HT1080 (cell line): ENCODE results near the gene POLDIP2. TPM values are rescaled to one million over a fixed set of nuclear protein-coding genes. Genes with fewer than 3 reads are reported as not detected.

Source experiments
- DNase-seq: peaks from one replicate; pipeline ENCODE4 v3.0.0-alpha.2; 2015; ENCODE audit warnings: low read depth
- polyA plus RNA-seq, 2 experiments: library from polyadenylated mRNA; depleted of rRNA; stranded (reverse); fragments of >200 nt; gene quantifications; 2 replicates each; pipeline ENCODE4 v1.2.3, GENCODE V29; 2015
- total RNA-seq: library from RNA; depleted of rRNA; stranded (reverse); fragments of >200 nt; shearing (Covaris generic); gene quantifications from 2 replicates; pipeline ENCODE4 v1.2.3, GENCODE V29; 2014; rRNA removed

The POLDIP2 gene, protein sequence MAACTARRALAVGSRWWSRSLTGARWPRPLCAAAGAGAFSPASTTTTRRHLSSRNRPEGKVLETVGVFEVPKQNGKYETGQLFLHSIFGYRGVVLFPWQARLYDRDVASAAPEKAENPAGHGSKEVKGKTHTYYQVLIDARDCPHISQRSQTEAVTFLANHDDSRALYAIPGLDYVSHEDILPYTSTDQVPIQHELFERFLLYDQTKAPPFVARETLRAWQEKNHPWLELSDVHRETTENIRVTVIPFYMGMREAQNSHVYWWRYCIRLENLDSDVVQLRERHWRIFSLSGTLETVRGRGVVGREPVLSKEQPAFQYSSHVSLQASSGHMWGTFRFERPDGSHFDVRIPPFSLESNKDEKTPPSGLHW
- 173 and 192 TPM in 2 replicates for total RNA-seq
- polyA plus RNA-seq (2015; cell fraction: cytosol; rRNA removed) = 128 and 137 TPM in 2 replicates
- 73.1 and 73.9 TPM in 2 replicates for polyA plus RNA-seq (2015; cell fraction: nucleus; rRNA removed)

DNA sequence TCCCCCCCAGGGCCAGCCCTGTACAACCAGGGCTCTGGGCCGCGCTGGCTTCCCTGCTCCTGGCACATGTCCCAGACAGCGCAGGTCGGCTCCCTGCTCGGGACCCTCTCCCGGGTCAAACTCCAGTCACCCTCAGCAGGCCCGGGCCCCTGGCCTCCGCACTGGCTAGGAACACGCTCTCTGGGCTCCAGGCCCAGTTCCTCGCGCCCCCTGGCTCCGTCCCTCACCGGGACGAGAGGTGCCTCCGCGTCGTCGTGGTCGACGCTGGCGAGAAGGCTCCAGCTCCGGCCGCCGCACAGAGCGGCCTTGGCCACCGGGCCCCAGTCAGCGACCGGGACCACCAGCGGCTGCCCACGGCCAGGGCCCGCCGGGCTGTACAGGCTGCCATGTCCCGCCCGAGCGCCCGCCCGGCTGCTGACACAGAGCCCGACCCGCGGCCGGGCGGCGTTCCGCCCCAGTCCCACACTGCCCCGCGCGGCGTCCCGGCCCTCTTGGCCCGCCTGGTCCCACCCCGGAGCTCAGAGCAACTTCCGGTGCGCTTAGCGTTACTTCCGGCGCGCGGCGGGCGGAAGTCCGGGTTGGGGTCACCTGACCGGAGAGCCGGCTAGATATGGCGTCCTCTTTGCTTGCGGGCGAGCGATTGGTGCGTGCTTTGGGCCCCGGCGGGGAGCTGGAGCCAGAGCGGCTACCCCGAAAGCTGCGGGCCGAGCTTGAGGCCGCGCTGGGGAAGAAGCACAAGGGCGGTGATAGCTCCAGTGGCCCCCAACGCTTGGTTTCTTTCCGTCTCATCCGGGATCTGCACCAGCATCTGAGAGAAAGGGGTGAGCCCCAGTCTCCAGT lies at the start of gene POLDIP2:
TSS of gene POLDIP2 (minus strand) at position 467 of the 840 bp plus-strand sequence. CDS start at position 388, 79 bp downstream.
- DNase-seq = peak; percentile 92

DNA sequence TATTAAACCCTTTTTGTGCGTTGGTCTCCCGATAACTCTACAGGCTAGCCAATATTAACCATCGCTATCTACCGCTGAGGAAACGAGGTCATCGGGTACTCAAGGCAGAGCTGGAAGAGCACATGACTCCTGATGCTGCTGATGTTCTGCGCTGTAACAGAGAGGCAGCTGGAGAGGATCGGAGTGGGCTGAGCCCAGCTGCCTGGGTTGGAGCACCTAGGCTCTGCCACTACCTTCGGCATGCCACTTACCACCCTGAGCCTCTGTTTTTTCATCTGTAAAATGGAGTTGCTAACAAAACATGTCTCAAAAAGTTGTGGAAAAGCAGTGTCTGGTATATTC lies 49.1 kb upstream of the POLDIP2 start:
- no peak for DNase-seq

DNA sequence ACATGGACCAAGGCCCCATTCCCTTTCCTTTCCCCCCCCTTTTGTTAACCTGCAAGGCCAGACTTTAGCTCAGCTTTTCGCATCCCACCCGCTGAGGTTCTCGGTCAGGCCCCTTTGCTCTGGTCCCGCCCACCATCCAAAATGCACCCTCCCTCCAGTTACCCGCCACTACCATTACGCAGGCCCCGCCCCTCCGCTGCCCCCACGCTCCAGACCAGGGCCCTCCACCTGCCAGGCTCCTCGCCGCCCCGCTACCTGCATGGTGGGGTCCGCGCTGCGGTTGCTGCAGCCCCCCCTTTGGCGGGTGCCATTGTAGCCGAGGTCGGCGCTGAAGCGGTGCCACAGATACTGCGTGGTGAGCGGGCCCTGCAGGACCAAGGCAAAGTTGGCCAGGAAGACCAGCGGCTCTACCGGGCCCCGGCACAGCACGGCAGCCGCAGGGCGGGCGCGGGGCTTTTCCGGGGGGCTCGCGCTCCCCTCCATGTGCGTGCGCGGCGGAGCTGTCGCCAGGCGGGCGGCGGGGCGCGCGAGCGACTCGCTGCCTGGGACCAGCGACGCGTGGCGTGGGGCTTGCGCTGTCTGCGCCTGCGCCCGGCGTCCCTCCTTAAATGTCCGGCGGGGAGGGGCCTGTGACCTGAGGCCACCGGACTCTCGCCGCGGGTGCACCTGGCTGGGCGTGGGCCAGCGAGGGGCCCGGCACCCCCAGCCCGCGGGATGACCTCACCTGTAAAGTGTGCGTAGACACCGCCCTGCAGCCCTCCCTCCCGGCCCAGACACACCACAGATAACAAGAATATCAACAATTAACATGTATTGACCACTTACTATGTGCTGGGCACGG lies 48.5 kb upstream of the POLDIP2 start, which contains the start of gene SLC46A1:
TSS of gene SLC46A1 (minus strand) at position 581 of the 841 bp plus-strand sequence. CDS start at position 483, 98 bp downstream.
- DNase-seq = no peak

DNA sequence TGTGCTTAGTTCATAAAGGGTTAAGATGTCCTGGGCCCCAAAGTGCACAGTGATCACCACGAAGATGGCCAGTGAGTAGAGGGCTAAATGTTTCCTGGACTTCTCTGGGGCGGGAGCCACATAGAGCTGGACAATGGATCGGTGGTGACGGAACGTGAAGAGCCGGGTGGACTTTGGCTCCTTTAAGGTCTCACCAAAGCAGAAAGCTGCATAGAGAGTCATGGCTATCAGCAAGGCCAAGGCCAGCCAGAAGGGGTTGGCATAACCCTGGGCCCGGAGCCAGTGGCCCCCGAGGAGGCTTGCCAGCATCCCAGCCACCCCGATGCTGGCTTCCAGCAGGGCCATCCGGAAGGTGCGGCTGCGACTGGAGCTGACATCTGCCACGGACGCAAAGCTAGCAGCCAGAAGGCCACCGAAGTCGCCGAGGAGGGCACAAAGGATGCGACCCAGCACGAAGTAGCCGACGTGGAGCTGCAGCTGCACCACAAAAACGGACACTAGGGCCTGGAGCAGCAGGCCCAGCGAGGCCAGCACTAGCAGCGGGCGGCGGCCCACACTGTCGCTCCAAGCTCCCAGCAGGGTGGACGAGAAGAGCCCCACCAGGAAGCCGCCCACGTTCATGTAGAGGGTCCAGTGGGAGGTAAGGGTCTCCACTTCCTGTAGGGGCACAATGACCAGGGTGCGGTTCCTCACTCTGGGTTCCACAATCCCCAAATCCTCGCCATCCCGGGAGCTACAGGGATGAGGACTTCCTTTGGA lies 47.7 kb upstream of the POLDIP2 start:
- no peak for DNase-seq

DNA sequence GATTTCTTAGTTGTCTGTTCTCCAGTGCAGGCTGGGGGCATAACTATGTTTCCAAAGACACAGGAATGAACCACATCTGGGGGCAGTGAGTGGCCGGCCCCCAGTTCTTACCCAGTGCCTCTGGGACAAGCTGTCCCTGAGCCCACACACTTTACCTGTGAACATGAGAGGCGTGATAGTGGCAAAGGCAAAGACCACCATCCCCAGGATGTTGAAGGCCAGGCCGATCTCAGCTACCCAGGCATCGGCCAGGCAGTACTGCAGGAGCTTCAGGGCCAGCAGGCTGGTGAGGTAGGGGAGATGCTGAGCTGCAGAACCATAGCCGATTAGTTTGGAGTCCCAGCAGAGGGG lies 47.1 kb upstream of the POLDIP2 start:
- no peak for DNase-seq

DNA sequence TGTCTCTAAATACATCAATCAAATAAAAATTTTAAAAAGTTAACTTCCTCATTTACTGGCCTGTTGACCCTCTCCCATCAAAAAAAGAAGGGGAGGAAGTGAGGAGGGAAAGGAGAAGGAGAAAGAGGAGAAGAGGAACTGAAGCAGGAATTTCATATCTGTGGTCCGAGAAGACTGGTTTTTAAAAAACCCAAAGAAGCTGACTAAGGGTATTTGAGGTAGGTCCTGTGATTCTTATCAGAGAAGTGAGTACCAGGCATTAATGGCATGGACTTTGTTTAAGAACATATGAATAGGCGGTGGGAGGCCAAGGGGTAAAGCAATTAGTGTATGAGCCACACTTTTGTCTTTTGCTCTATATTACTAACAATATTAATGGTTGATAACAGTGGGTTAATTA lies 46.7 kb upstream of the POLDIP2 start:
- DNase-seq = no peak

DNA sequence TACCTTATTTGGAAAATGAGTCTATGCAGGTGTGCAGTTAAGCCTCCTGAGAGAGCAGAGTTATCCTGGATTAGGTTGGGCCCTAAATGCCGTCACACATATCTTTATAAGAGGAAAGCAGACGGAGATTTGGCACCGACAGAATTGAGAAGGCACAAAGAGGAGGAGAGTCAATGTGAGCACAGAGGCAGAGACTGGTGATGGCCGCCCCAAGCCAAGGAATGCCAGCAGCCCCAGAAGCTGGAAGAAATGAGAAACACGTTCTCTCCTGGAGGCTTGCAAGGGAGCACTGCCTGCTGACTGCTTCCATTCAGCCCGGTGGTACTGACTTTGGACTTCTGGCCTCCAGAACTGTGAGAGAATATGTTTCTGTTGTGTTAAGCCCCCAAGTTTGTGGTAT lies 45.5 kb upstream of the POLDIP2 start:
- no peak for DNase-seq

DNA sequence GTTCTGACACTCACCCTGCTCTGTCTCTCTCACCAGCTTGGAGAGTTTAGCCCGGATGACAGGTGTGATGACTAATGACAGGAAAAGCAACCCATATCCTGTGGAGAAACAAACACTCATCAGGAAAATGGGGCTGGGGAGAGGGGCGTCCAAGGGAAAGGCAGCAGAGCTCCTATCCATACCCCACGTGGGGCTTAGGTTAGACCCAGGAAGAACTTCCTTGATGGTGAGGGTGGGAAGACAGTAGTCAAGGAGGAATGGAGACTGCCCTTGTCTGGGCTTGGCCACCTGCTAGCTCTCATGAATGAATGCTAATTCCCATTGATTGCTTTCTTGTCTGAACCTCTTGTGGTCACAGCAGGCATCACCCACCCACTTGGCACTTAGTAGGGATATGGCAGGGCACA lies 44.9 kb upstream of the POLDIP2 start:
- DNase-seq = peak; percentile 21

DNA sequence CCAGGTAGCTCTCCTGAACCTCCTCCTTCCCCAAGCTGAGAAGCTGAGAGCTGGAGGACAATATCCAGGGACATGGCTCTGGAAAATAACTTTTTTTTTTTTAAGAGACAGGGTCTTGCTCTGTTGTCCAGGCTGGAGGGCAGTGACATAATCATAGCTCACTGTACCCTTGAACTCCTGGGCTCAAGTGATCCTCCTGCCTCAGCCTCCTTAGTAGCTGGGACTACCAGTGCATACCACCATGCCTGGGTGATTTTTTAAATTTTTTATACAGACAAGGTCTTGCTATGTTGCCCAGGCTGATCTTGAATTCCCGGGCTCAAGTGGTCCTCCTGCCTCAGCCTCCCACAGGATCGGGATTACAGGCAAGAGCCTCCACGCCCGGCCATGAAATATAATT lies 42.5 kb upstream of the POLDIP2 start:
- DNase-seq = no peak

DNA sequence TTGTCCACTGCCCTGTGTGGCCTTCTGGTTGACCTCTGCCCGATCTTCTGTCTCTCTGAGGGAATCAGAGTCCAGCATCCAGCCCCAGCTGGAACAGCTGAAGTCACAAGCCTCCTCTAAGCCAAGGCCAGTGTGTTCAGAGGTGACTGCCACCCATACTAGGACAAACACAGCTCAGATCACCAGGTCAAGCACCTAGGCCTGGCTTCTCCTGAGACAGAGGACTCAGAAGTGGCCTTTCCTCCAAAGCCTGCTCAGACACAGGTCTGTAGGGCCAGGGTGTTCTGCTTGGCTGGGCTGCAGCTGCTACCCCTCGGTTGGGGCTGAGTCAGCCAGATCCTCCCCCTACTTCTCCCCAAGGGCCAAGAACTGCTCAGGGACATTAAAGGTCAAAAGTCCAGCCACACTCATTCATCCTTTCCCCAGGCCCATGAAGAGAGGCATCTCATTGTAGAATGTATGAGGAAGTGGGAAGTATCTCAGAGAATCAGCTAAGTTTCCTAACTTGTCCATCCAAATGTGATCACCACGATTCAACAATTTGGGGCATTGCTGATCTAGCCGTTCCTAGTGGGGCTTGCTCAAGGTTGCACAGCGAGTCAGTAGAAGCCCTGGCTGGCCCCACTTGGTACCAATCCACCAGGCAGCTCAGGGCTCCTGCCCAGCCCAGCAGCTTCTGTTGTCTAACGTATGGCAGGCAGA lies 41.1 kb upstream of the POLDIP2 start:
- no peak for DNase-seq

DNA sequence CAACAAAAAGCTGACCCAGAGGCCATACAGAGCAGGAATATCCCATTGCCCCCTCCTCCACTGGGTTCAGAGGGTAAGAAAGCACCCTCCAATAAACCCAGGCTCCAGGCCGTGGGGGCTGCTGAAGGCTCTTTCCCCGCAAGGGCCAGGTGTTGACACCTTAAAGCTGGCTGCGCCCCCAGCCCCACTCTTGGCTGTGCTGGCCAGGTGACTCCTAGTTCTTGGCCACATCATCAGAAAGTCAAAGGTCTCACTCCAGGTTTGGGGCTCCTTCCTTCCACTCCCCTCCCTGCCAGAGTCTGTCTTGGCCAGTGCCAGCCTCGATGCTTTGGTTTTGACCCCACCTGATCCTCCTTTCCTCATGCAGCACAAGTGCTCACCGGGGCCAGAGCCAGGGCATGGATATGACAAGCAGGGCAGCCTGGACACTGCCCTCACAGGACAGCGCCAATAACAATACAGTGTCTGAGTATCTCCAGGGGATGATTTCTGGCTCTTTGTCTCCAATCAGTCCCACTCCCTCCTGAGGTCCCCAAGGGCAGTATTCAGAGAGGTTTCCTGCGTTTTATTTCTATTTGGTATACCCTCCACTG lies 40.5 kb upstream of the POLDIP2 start:
- no peak for DNase-seq

DNA sequence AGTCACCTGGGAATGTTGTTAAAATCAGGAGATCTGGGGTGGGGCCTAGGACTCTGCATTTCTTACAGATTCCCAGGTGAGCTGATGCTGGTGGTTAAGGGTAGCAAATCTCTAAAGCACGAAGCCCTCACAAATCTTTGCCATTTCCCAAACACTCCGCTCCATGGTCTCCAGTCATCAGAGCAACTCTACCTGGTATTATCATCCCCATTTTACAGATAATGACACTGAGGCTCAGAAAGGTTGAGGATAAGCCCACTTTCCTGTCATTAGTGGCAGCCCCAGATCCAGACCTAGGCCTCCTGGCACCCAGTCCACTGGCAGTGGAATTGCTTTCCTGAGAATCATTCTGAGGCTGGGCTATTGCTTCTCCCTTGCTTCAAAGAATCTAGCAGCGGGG lies 39.9 kb upstream of the POLDIP2 start:
- DNase-seq = no peak

DNA sequence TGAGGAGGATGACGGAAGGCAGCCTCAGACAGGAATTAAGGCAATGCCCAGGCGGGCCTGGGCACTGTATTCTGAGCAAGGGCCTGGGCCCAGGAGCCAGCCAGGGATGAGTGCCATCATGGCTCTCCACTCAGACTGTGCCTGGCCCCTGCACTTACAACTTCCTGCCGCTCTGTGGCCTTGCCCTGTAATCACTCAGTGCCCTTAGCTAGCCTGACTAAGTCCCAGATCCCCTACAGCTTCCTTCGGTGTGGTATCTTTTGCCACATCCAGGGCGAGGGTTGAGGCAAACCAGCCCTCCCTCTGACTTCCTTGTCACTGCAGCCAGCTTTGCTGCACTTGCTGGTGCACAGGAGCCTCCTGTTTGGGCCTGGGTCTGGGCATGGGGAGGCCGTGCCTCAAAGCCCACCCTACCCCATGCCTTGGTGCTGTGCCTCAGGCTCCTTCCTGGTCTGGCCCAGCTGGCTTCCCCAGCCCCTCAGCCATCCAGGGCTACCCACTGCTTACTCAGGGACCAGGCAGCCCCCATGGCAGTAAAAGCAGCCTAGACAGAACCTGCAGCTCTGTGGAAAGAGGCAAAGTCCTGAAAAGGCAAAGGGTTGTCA lies 39.4 kb upstream of the POLDIP2 start:
- no peak for DNase-seq

DNA sequence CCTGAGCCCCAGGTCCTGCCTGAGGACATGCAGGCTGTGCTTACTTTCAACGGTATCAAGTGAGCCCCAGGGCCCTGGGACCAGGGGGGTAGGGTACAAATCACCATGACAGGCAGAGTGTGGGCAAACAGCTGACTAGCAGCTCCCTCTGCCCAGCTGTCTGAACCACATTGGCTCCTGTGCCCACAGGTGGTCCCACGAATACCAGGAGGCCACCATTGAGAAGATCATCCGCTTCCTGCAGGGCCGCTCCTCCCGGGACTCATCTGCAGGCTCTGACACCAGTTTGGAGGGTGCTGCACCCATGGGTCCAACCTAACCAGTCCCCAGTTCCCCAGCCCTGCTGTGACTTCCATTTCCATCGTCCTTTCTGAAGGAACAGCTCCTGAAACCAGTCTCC lies 38.6 kb upstream of the POLDIP2 start:
- DNase-seq = no peak

DNA sequence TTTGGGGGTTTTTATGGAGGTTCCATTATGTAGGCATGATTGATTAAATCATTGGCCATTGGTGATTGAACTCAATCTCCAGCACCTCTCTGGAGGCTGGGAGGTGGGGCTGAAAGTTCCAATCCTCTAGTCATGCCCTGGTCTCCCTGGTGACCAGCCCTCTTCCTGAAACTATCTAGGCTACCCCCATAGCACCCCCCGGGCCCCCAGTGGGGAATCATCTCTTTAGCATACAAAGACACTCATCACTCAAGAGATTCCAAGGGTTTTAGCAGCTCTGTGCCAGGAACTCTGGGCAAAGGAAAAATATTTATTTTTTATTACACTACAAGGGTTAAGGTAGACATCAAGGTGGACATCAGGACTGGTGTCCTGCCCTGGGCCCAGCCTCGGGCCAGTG lies 38.1 kb upstream of the POLDIP2 start:
- DNase-seq = no peak

DNA sequence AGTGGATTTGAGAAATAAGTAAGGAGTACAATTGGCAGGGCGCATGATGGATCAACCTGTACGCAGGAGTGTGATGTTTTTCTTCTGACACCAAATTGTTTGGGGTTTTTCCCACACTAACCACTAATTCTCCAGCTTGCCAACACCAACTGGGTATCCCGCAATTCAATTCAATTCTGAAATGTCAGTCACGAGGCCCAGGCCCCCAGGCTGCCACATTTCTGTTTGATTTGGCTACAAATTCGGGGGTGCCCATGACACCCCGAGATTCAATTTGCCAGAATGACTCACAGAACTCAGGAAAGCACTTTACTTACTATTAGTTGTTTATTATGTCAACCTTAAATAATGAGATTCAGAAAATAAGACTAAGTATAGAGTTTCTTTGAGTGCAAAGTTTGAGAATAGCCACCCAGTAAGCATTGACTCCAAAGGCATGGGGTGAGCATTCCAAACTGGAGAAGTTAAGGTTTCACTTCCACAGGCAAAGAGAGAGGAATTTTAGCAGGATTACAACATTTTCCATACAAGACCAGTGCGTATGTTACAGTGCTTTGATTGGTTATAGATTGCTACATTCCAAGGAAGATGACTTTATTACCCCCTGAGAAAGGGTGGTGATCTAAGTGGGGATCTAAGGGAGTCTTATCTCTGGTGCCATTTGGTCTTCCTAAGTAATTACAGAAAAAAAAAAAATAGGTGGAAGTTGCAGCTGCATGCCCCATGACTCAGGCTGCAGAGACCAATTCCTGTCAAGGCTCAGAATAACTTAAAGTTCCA lies 37.2 kb upstream of the POLDIP2 start:
- no peak for DNase-seq

DNA sequence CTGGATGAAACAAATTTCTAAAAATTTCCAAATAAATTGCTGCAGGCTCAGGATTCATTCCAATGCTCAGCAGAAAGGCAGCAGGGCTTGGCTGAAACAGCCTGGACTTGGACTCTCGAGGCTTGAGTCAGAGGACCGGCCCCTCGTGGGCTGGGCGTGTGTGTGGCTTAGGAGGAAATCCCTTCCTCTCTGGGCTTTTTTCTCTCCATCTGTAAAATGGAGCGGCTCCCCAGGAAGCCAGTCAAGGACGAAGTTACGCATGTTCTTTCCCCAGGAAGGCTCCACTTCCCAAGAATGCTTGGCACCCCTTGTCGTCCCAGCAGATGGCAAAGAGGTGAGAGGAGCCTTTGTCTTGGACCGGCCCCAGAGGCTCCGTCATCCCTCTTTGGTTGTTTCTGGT lies 35.2 kb upstream of the POLDIP2 start:
- no peak for DNase-seq

DNA sequence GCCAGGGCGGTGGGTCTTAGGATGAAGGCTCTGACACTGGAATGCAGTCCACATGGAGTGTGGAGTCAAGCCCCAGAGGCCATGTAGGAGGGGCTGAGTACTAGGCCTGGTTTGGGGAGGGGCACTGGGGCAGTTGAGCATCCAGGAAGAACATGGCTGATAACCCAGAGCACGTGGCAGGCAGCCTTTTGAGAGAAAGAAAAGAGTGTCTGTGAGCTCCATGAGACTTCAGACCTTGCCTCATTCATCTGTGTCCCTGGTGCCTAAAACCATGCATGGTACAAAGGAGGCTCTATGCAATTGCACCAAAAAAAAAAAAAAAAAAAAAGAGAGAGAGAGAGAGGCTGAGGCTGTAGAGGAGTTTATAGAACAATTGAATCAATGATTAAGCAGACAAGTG lies 34.1 kb upstream of the POLDIP2 start:
- no peak for DNase-seq

DNA sequence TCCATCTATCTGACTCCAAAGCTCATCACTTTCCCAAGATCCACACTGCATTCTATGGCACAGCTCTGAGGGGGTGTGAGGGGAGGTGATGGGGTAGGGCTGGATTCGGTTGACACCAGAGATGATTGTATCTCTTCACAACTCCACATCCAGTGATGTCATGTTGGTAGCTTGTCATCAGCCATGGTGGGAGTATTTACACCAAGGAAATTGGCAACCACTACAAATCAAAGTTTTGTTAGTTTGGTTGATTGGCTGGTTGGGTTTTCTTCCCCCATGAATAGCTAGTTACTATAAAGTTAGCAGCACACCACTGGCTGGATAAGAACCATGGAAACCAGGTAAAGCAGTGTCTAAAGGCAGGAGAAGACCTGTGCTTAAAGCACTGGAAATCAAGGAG lies 33.7 kb upstream of the POLDIP2 start:
- DNase-seq = no peak
